SH-SY5Y (cell line): ENCODE data around the gene MAP2K3.

ENCODE experiments used
- GATA2 ChIP-seq: IDR thresholded peaks from 2 replicates; pipeline ENCODE4 v1.6.1; 2011; ENCODE audit warnings: mild to moderate bottlenecking, low read depth, low read length
- GATA3 ChIP-seq: IDR thresholded peaks from 2 replicates; pipeline ENCODE4 v1.6.1; 2011; ENCODE audit warnings: low read depth, mild to moderate bottlenecking, low read length, moderate library complexity

- no peak for TF ChIP-seq GATA2
- no peak for TF ChIP-seq GATA3
Measured at GRCh38 chr17:21242780-21243515, 41.6 kb upstream of the MAP2K3 start.
